Mesodermal cell (in vitro differentiated cells): ENCODE data around the gene KCNIP2. TPM values are rescaled to one million over a fixed set of nuclear protein-coding genes. Genes with fewer than 3 reads are reported as not detected.

ENCODE experiments used
- H3K27ac ChIP-seq: 2 replicates; pipeline ENCODE4 v1.7.0; 2013; ENCODE audit warnings: mild to moderate bottlenecking, low read depth, low read length, moderate library complexity; ENCODE audit not compliant: severe bottlenecking
- H3K36me3 ChIP-seq: 2 replicates; pipeline ENCODE4 v1.7.1; 2013; ENCODE audit warnings: mild to moderate bottlenecking, low read length, moderate library complexity; ENCODE audit not compliant: control insufficient read depth, insufficient read depth
- H3K4me1 ChIP-seq: one replicate; pipeline ENCODE4 v1.7.1; 2013; ENCODE audit warnings: mild to moderate bottlenecking, low read length; ENCODE audit not compliant: insufficient read depth, control insufficient read depth, poor library complexity, severe bottlenecking
- H3K4me3 ChIP-seq: 2 replicates; pipeline ENCODE4 v1.7.0; 2013; ENCODE audit warnings: low read length, control low read depth, mild to moderate bottlenecking; ENCODE audit not compliant: insufficient read depth, poor library complexity, severe bottlenecking; ENCODE audit errors: extremely low read depth
- H3K9me3 ChIP-seq: 2 replicates; pipeline ENCODE4 v1.7.1; 2013; ENCODE audit warnings: mild to moderate bottlenecking, low read length, moderate library complexity; ENCODE audit not compliant: control insufficient read depth
- WGBS, 2 experiments: methylation state at CpG; one replicate each; pipeline ENCODE4 v1.1.5; 2013; ENCODE audit warnings: missing lambda C conversion rate in 2 of 2; ENCODE audit not compliant: insufficient coverage in 2 of 2; 5-methylcytosine and 5-hydroxymethylcytosine counted together
- polyA plus RNA-seq, 2 experiments: library from polyadenylated mRNA; stranded (reverse); fragments of 50-300 nt; gene quantifications; one replicate each; pipeline ENCODE4 v1.2.3, GENCODE V29; 2013

The KCNIP2 gene
- polyA plus RNA-seq (2013, experiment 1 of 2) = 2.9 TPM
- polyA plus RNA-seq (2013, experiment 2 of 2) = 2.3 TPM

- Histone ChIP-seq H3K4me3 (peak within 1 kb of the TSS; percentile 16), H3K27ac (no peak within 1 kb of the TSS), H3K36me3 (peaks cover 5% of the 10 kb centered on the region), H3K4me1 (peaks cover 20% of the 10 kb centered on the region), H3K9me3 (no peaks in the 10 kb centered on the region)
- WGBS, 2 experiments = 28 to 76% methylated on average over 5 to 26 of the region's 60 CpGs
Measured at GRCh38 chr10:101843032-101844021, at the start of gene KCNIP2. TSS of gene KCNIP2 (minus strand) at chr10:101843800. CDS start at chr10:101843568, 232 bp downstream.

DNA sequence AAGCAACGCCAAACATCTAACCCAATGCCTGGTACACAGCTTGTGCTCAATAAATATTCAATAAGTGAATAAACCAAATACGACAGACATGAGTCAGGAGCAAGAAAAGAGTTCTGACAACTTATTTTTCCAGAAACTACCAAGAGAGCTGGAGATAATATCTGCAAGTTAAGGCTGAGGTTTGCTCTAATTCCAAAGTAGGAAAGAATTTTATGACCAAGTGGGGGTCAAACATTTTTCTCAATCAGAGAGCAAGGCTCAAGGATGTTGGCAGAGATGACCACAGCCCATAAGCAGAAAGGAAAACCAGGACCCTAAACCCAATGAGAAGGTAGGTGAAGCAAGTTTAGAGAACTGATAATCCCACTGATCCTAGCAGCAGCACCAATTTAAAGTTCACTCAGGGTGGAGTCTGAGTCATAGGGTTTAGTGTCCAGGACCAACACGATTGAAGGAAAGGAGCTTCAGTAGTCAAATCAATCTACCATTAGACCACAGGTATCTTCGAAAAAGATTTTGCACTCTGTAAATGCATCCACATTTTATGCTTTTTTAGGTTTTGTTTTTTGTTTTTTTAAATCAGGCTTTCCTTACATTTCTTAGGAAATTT is 49.3 kb upstream of the KCNIP2 start:
- Histone ChIP-seq H3K36me3 (peaks cover 1% of the 10 kb centered on the region), H3K9me3 (no peaks in the 10 kb centered on the region), H3K27ac (no peak overlapping the region), H3K4me1 (peaks cover 17% of the 10 kb centered on the region), H3K4me3 (no peak overlapping the region)
- 63% methylated on average over 1 of the region's 4 CpGs; no CpG with 5 or more reads in 1 of the 2 experiments for WGBS, 2 experiments

GRCh38 chr10:101889256-101890210 is 45.9 kb upstream of the KCNIP2 start:
- 55 to 57% methylated on average over 4 of the region's 5 CpGs for WGBS, 2 experiments
- H3K4me3 ChIP-seq = no peak overlapping the region
- peaks cover 4% of the 10 kb centered on the region for H3K36me3 ChIP-seq
- no peaks in the 10 kb centered on the region for H3K9me3 ChIP-seq
- peaks cover 12% of the 10 kb centered on the region for H3K4me1 ChIP-seq
- no peak overlapping the region for H3K27ac ChIP-seq

- H3K9me3 ChIP-seq = no peaks in the 10 kb centered on the region
- H3K4me3 ChIP-seq = no peak overlapping the region
- no peak overlapping the region for H3K27ac ChIP-seq
- WGBS, 2 experiments = 86% methylated on average over 2 of the region's 2 CpGs; no CpG with 5 or more reads in 1 of the 2 experiments
- peaks cover 11% of the 10 kb centered on the region for H3K4me1 ChIP-seq
- H3K36me3 ChIP-seq = peaks cover 4% of the 10 kb centered on the region
Measured at GRCh38 chr10:101888251-101888949, 44.8 kb upstream of the KCNIP2 start.

- peaks cover 4% of the 10 kb centered on the region for H3K36me3 ChIP-seq
- no peak overlapping the region for H3K27ac ChIP-seq
- H3K4me3 ChIP-seq = no peak overlapping the region
- 100% methylated on average over 1 of the region's 5 CpGs for WGBS, 2 experiments
- peaks cover 7% of the 10 kb centered on the region for H3K4me1 ChIP-seq
- H3K9me3 ChIP-seq = no peaks in the 10 kb centered on the region
Measured at GRCh38 chr10:101887775-101888174, 44.2 kb upstream of the KCNIP2 start.

DNA sequence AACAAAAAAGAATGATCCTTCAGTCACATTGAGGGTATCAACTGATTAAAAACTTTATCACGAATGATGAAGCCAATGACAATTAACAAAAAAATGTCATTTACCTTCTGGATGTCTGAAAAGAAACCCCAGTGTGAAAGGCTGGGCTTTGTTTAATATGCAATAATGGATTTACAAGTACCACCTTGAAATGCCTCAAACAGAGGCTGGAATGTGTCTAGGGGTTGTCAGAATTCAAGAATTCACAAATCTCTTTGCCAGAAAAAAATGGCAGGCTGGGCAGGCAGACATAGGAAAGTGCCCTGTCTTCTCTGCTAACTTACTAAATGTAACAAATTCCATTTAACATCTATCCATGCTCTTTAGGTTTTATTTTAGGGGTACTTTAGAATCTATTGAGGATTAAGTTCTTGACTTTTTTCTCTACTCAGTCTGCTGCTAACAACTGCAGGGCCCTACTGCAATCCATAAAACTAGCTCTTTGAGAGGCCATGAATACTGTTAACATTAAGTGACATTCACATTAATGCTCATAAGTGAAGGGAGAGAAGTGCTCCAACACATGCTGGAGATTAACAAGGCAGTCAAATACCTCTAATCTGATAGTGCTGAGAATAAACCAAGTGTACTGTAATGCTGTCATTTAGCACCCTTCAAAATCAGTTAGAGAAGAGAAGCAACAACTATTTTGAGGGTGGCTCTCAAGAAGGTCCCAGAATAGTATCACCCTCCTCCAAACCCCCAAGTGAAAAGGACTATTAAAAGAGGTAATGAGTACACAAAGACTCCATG is 43.1 kb upstream of the KCNIP2 start:
- H3K4me3 ChIP-seq = no peak overlapping the region
- no peaks in the 10 kb centered on the region for H3K9me3 ChIP-seq
- WGBS, 2 experiments = no CpG with 5 or more reads among the region's 1 CpG
- peaks cover 4% of the 10 kb centered on the region for H3K36me3 ChIP-seq
- peaks cover 7% of the 10 kb centered on the region for H3K4me1 ChIP-seq
- H3K27ac ChIP-seq = no peak overlapping the region

GRCh38 chr10:101881036-101881774 is 37.6 kb upstream of the KCNIP2 start:
- H3K27ac ChIP-seq = no peak overlapping the region
- H3K36me3 ChIP-seq = no peaks in the 10 kb centered on the region
- H3K9me3 ChIP-seq = no peaks in the 10 kb centered on the region
- peaks cover 4% of the 10 kb centered on the region for H3K4me1 ChIP-seq
- no peak overlapping the region for H3K4me3 ChIP-seq
- WGBS, 2 experiments = no CpG with 5 or more reads among the region's 2 CpGs

- Histone ChIP-seq H3K27ac (no peak overlapping the region), H3K9me3 (no peaks in the 10 kb centered on the region), H3K4me1 (peaks cover 4% of the 10 kb centered on the region), H3K36me3 (no peaks in the 10 kb centered on the region), H3K4me3 (no peak overlapping the region)
- 86 to 100% methylated on average over 1 of the region's 2 CpGs for WGBS, 2 experiments
Measured at GRCh38 chr10:101880232-101880573, 36.6 kb upstream of the KCNIP2 start.
